Progenitor cell of endocrine pancreas (in vitro differentiated cells): ENCODE results near the gene CEP135. TPM values are rescaled to one million over a fixed set of nuclear protein-coding genes. Genes with fewer than 3 reads are reported as not detected.
A peak's percentile ranks its signal among the peaks of the same experiment; 100 is the strongest.

Source experiments
- DNase-seq: peaks from one replicate; pipeline ENCODE4 v3.0.0; 2021; ENCODE audit warnings: low spot score; ENCODE audit not compliant: unreplicated experiment
- H3K27ac Mint-ChIP-seq: 2 replicates; pipeline ENCODE4 v1.8.0; 2021; ENCODE audit warnings: mild to moderate bottlenecking, moderate library complexity, mixed read lengths
- H3K27me3 Mint-ChIP-seq: 2 replicates; pipeline ENCODE4 v1.8.0; 2021; ENCODE audit warnings: mixed read lengths
- H3K36me3 Mint-ChIP-seq: 2 replicates; pipeline ENCODE4 v1.8.0; 2022; ENCODE audit warnings: mixed read lengths; ENCODE audit not compliant: insufficient read depth
- H3K4me1 Mint-ChIP-seq: 2 replicates; pipeline ENCODE4 v1.8.0; 2021; ENCODE audit warnings: low read depth, mixed read lengths
- H3K4me3 Mint-ChIP-seq: 2 replicates; pipeline ENCODE4 v1.8.0; 2021; ENCODE audit warnings: low read depth, mild to moderate bottlenecking, moderate library complexity, mixed read lengths
- H3K9me3 Mint-ChIP-seq: 2 replicates; pipeline ENCODE4 v1.8.0; 2021; ENCODE audit warnings: low read depth, mixed read lengths
- total RNA-seq: library from RNA; stranded (reverse); gene quantifications from 2 replicates; pipeline ENCODE4 v1.2.1, GENCODE V29; 2021
- TF ChIP-seq, protein P1 (sequence below): fragments of 200-600 bp; sonication (generic); IDR thresholded peaks from one replicate; pipeline ENCODE4 v1.5.0; 2021; ENCODE audit warnings: antibody characterized with exemption, mild to moderate bottlenecking; ENCODE audit not compliant: unreplicated experiment

Gene CEP135
- total RNA-seq, 1 donor from 2014 or later, result 15.5 TPM

DNA sequence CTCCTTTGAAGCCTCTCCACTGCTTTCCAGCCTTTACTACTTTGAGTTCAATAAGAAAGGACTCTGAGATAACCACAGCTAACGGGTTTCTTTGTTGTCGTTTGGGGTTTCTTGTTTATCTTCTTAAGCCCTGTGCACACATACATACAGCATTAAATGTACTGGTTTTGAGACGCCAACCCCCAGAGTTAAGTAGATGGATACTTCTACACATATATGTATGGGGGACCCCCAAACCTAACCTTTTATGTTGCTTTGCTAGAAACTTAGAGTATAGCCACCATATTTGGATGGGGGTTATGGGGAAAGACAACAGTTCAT, 697 bp downstream of the CEP135 start:
- peaks cover 12% of the 10 kb centered on the region for H3K4me1 Mint-ChIP-seq
- no peaks in the 10 kb centered on the region for H3K27me3 Mint-ChIP-seq
- DNase-seq, result no peak
- peak overlapping the region; percentile 96 for H3K27ac Mint-ChIP-seq
- H3K9me3 Mint-ChIP-seq, result no peaks in the 10 kb centered on the region
- TF ChIP-seq, protein P1, sequence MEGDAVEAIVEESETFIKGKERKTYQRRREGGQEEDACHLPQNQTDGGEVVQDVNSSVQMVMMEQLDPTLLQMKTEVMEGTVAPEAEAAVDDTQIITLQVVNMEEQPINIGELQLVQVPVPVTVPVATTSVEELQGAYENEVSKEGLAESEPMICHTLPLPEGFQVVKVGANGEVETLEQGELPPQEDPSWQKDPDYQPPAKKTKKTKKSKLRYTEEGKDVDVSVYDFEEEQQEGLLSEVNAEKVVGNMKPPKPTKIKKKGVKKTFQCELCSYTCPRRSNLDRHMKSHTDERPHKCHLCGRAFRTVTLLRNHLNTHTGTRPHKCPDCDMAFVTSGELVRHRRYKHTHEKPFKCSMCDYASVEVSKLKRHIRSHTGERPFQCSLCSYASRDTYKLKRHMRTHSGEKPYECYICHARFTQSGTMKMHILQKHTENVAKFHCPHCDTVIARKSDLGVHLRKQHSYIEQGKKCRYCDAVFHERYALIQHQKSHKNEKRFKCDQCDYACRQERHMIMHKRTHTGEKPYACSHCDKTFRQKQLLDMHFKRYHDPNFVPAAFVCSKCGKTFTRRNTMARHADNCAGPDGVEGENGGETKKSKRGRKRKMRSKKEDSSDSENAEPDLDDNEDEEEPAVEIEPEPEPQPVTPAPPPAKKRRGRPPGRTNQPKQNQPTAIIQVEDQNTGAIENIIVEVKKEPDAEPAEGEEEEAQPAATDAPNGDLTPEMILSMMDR, result no peak
- H3K4me3 Mint-ChIP-seq, result peak overlapping the region; percentile 90
- peaks cover 4% of the 10 kb centered on the region for H3K36me3 Mint-ChIP-seq

DNA sequence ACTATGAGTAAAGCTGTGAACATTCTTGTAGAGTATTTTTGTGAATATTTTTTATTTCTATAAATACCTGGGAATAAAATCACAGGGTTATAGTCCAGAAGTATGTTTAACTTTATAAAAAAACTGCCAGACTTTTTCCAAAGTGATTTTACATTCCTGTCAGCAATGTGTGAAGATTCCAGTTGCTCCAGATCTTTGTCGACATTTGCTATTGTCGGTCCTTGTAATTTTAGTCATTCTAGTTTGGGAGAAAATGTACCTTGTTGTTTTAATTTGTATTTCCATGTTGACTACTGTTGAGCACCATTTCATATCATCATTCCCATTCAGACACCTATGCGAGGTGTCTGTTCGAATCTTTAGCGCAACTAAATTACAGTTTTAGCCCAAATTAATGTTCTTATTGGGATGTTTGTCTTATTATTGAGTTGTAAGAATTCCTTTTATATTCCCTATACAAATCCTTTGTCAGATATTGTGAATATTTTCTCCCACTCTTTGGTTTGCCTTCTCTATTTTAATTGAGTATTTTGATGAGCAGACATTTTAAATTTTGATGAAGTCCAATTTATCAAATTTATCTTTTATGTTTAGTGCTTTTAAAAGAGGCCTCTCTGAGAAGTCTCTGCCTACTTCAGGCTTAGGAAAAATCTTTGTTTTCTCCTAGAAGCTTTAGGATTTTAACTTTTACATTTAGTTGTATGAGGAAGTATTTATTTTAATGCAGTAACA, 2.6 kb downstream of the CEP135 start:
- H3K27ac Mint-ChIP-seq, result no peak overlapping the region
- no peaks in the 10 kb centered on the region for H3K27me3 Mint-ChIP-seq
- H3K9me3 Mint-ChIP-seq, result no peaks in the 10 kb centered on the region
- H3K4me3 Mint-ChIP-seq, result no peak overlapping the region
- peaks cover 14% of the 10 kb centered on the region for H3K36me3 Mint-ChIP-seq
- H3K4me1 Mint-ChIP-seq, result peaks cover 12% of the 10 kb centered on the region
- no peak for DNase-seq
- TF ChIP-seq, protein P1, result no peak

DNA sequence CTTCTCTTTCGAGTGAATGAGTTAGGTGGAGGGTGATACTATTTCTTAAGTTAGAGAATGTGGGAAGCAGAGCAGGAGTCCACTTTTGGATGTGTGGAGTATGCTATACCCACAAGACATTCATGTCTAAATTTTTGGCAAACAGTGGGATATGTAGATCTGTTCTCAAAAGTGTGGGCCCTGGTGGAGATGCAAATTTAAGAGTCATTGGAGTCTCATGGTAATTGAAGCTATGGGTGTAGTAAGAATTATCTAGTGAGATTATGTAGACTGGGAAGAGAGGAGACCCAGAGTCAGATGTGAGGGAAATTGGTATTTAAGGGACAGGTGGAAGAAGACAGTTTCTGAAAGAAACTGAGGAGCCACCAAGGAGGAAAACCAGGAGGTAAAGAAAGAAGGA, 7.0 kb downstream of the CEP135 start:
- H3K36me3 Mint-ChIP-seq, result peaks cover 23% of the 10 kb centered on the region
- H3K4me1 Mint-ChIP-seq, result no peaks in the 10 kb centered on the region
- H3K9me3 Mint-ChIP-seq, result no peaks in the 10 kb centered on the region
- DNase-seq, result no peak
- no peak overlapping the region for H3K4me3 Mint-ChIP-seq
- H3K27me3 Mint-ChIP-seq, result no peaks in the 10 kb centered on the region
- TF ChIP-seq, protein P1, result no peak
- no peak overlapping the region for H3K27ac Mint-ChIP-seq

DNA sequence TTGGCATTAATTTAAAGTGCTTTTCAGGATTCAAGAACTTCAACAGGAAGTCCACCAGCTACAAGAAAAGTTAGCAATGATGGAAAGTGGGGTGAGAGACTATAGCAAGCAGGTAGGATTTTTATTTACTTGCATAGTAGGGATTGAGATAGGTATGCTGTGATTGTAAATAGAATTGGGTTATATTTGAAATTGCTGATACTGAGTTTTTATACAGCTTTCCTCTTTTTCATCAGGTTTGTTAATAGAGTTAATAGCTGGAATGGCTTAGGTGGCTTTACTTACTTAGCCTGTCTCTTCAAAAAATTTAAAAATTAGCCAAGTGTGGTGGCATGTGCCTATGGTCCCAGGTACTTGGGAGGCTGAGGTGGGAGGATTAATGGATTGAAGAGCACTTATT, 10.9 kb downstream of the CEP135 start:
- TF ChIP-seq, protein P1, result no peak
- Mint-ChIP-seq H3K4me3 (no peak overlapping the region), H3K36me3 (peaks cover 23% of the 10 kb centered on the region), H3K9me3 (no peaks in the 10 kb centered on the region), H3K27ac (no peak overlapping the region), H3K4me1 (no peaks in the 10 kb centered on the region), H3K27me3 (no peaks in the 10 kb centered on the region)
- no peak for DNase-seq

DNA sequence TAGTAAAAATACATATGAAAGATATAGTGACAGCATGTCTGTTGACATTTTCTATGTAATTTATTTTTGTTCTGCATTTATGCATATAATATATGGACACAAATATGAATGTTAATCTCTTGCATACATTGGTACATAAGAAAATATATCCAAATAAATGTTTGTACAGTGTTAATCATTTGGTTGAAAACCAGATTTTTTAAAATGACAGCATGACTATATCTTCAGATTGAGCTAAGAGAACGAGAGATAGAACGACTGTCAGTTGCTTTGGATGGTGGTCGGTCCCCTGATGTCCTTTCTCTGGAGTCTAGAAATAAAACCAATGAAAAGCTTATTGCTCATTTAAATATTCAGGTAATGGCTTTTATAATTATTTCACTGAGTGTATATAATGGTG, 15.3 kb downstream of the CEP135 start:
- no peak for DNase-seq
- Mint-ChIP-seq H3K9me3 (no peaks in the 10 kb centered on the region), H3K36me3 (peaks cover 14% of the 10 kb centered on the region), H3K27me3 (no peaks in the 10 kb centered on the region), H3K27ac (no peak overlapping the region), H3K4me3 (no peak overlapping the region), H3K4me1 (no peaks in the 10 kb centered on the region)
- TF ChIP-seq, protein P1, result no peak
